K562 (cell line): Measurements from ENCODE around the gene UPK3A. TPM values are rescaled to one million over a fixed set of nuclear protein-coding genes. Genes with fewer than 3 reads are reported as not detected.

Source experiments
- ATAC-seq: fragments of 200-7000 bp; cut with Tn5 transposase; 3 replicates; pipeline ENCODE4 v1.9.1; 2020; ENCODE audit warnings: moderate library complexity
- BruUV-seq: library from RNA; stranded (reverse); fragments of 400-500 nt; replicated peaks from 2 replicates; lab custom pipeline; 2021; lab: Mats Ljungman, UMichigan
- CTCF ChIA-PET: fragments of 300-600 bp; formaldehyde crosslinking; extraction: SDS; loops from one replicate; lab custom pipeline; 2021; ENCODE audit warnings: low intra/inter-chr PET ratio; lab: Yijun Ruan, JAX
- POLR2A ChIA-PET: fragments of 300-600, 350-650 bp; sonication (Branson Sonifier 250); formaldehyde crosslinking; extraction: SDS; loops from one replicate; lab custom pipeline; 2021; ENCODE audit warnings: antibody characterized with exemption, inconsistent platforms; lab: Yijun Ruan, JAX
- DNase-seq, 4 experiments: peaks; one replicate each; pipeline versions ENCODE4 v3.0.0 to v3.0.0-alpha.2; 2011 to 2018; ENCODE audit warnings: low spot score in 3 of 4, mixed read lengths in 3 of 4; ENCODE audit errors: extremely low read depth in 1 of 4
- FAIRE-seq: peaks from 2 replicates; lab custom pipeline; 2011; peaks lifted over from hg19 to GRCh38; lab: Jason Lieb, UNC
- H2AFZ ChIP-seq: 2 replicates; pipeline ENCODE4 v1.6.0; 2011; ENCODE audit warnings: low read depth, low read length, control low read depth, inconsistent platforms
- H3K27ac ChIP-seq: fragments of 200-600 bp; 3 replicates; pipeline ENCODE4 v1.8.0; 2011; ENCODE audit warnings: low read depth, mild to moderate bottlenecking, control low read depth, inconsistent platforms, low read length, moderate library complexity, mixed read lengths; ENCODE audit errors: extremely low read depth
- H3K27me3 ChIP-seq, 2 experiments: fragments of 300-600 bp in 1 of 2; 2 replicates in 1 of 2; 3 replicates in 1 of 2; pipeline versions ENCODE4 v1.6.0 to v1.8.0; 2011; ENCODE audit warnings: inconsistent platforms in 2 of 2, low read length in 2 of 2, mild to moderate bottlenecking in 1 of 2, mixed read lengths in 1 of 2, moderate library complexity in 1 of 2; ENCODE audit not compliant: control insufficient read depth in 2 of 2, insufficient read depth in 2 of 2
- H3K36me3 ChIP-seq: fragments of 300-600 bp; 3 replicates; pipeline ENCODE4 v1.8.0; 2011; ENCODE audit warnings: mild to moderate bottlenecking, low read length, inconsistent platforms; ENCODE audit not compliant: control insufficient read depth, insufficient read depth
- H3K4me1 ChIP-seq, 2 experiments: fragments of 200-600 bp in 1 of 2; replicated peaks in 1 of 2; 2 replicates in 1 of 2; 3 replicates in 1 of 2; pipeline versions ENCODE4 v1.5.1 to v1.8.0; 2011; ENCODE audit warnings: inconsistent platforms in 2 of 2, low read length in 2 of 2, mild to moderate bottlenecking in 1 of 2, mixed read lengths in 1 of 2, moderate library complexity in 1 of 2; ENCODE audit not compliant: control insufficient read depth in 2 of 2, insufficient read depth in 2 of 2
- H3K4me2 ChIP-seq: 2 replicates; pipeline ENCODE4 v1.6.1; 2011; ENCODE audit warnings: low read length, control low read depth, inconsistent platforms, mixed read lengths; ENCODE audit not compliant: insufficient read depth
- H3K4me3 ChIP-seq: fragments of 200-600 bp; sonication (generic), shearing (Covaris generic); 2 replicates; pipeline ENCODE4 v1.5.1; 2016; ENCODE audit warnings: control low read depth, inconsistent platforms
- H3K79me2 ChIP-seq: fragments of 200-600 bp; 3 replicates; pipeline ENCODE4 v1.8.0; 2011; ENCODE audit warnings: low read length, inconsistent platforms; ENCODE audit not compliant: control insufficient read depth, insufficient read depth
- H3K9ac ChIP-seq, 2 experiments: 2 replicates each; pipeline versions ENCODE4 v1.6.0 to v1.6.1; 2011; ENCODE audit warnings: low read depth in 2 of 2, low read length in 2 of 2, control low read depth in 1 of 2, inconsistent platforms in 1 of 2, mild to moderate bottlenecking in 1 of 2, mixed read lengths in 1 of 2; ENCODE audit not compliant: insufficient read depth in 1 of 2
- H3K9me1 ChIP-seq: one replicate; pipeline ENCODE4 v1.6.0; 2011; ENCODE audit warnings: inconsistent platforms, mild to moderate bottlenecking, low read length, moderate library complexity; ENCODE audit not compliant: control insufficient read depth, insufficient read depth
- H3K9me3 ChIP-seq: replicated peaks from 2 replicates; pipeline ENCODE4 v1.5.1; 2011; ENCODE audit warnings: low read depth, low read length, inconsistent platforms; ENCODE audit not compliant: control insufficient read depth, insufficient read depth
- H4K20me1 ChIP-seq: replicated peaks from 2 replicates; pipeline ENCODE4 v1.6.1; 2011; ENCODE audit warnings: low read length, inconsistent platforms, mixed read lengths; ENCODE audit not compliant: control insufficient read depth, insufficient read depth
- BRD9 ChIP-seq: fragments of 450-650 bp; IDR thresholded peaks from 2 replicates; pipeline ENCODE4 v1.6.1; 2018; ENCODE audit warnings: low read depth; ENCODE audit not compliant: partially characterized antibody
- CBFA2T2 ChIP-seq: fragments of 450-650 bp; conservative IDR thresholded peaks from 2 replicates; pipeline ENCODE4 v1.6.1; 2017; ENCODE audit warnings: mild to moderate bottlenecking
- E2F1 ChIP-seq: sonication (generic); formaldehyde crosslinking; IDR thresholded peaks from 2 replicates; pipeline ENCODE4 v1.8.1; 2023; ENCODE audit warnings: mild to moderate bottlenecking, missing genetic modification reagents, moderate library complexity
- GTF2A2 ChIP-seq: IDR thresholded peaks from 2 replicates; pipeline ENCODE4 v1.6.1; 2016; ENCODE audit warnings: mild to moderate bottlenecking, missing genetic modification characterization, missing compliant biosample characterization
- GTF2E2 ChIP-seq: fragments of 200-800 bp; sonication (Bioruptor generic); IDR thresholded peaks from 2 replicates; pipeline ENCODE4 v1.6.1; 2016; ENCODE audit warnings: missing genetic modification characterization, missing compliant biosample characterization
- HDAC1 ChIP-seq, 2 experiments: fragments of 450-650 bp; IDR thresholded peaks; 2 replicates each; pipeline ENCODE4 v1.6.1; 2016 to 2017; ENCODE audit warnings: inconsistent platforms in 1 of 2, mild to moderate bottlenecking in 1 of 2, moderate library complexity in 1 of 2
- HLTF ChIP-seq: fragments of 450-650 bp; IDR thresholded peaks from 2 replicates; pipeline ENCODE4 v1.6.1; 2016
- KDM2B ChIP-seq: fragments of 250-450 bp; sonication (Bioruptor Pico); IDR thresholded peaks from 2 replicates; pipeline ENCODE4 v1.8.0; 2021; ENCODE audit warnings: mild to moderate bottlenecking, moderate library complexity
- KLF1 ChIP-seq: fragments of 450-650 bp; IDR thresholded peaks from 2 replicates; pipeline ENCODE4 v1.6.1; 2016; ENCODE audit warnings: missing genetic modification characterization, missing compliant biosample characterization
- MAFF ChIP-seq: IDR thresholded peaks from 2 replicates; pipeline ENCODE4 v1.6.1; 2012; ENCODE audit warnings: low read length, improper control_type of control experiment
- MBD1 ChIP-seq: fragments of 250-450 bp; sonication (Bioruptor Pico); IDR thresholded peaks from 2 replicates; pipeline ENCODE4 v1.8.0; 2022; ENCODE audit warnings: inconsistent platforms
- PPARD ChIP-seq: fragments of 250-450 bp; sonication (Bioruptor Pico); IDR thresholded peaks from 2 replicates; pipeline ENCODE4 v1.8.0; 2022; ENCODE audit warnings: inconsistent platforms, mild to moderate bottlenecking, moderate library complexity
- RFX5 ChIP-seq: IDR thresholded peaks from 2 replicates; pipeline ENCODE4 v1.6.1; 2011; ENCODE audit warnings: low read depth, mild to moderate bottlenecking, improper control_type of control experiment, low read length
- SAFB2 ChIP-seq: fragments of 200-400 bp; formaldehyde crosslinking; IDR thresholded peaks from 2 replicates; pipeline ENCODE4 v1.6.1; 2018; ENCODE audit warnings: borderline replicate concordance, low read length, low read depth, moderate library complexity; ENCODE audit not compliant: severe bottlenecking
- ZNF253 ChIP-seq: fragments of 250-450 bp; sonication (Bioruptor Pico); conservative IDR thresholded peaks from 2 replicates; pipeline ENCODE4 v1.6.1; 2021; ENCODE audit warnings: mild to moderate bottlenecking
- ZNF384 ChIP-seq: IDR thresholded peaks from 2 replicates; pipeline ENCODE4 v1.6.1; 2012; ENCODE audit warnings: low read depth, low read length, improper control_type of control experiment
- ZNF431 ChIP-seq: sonication (generic); formaldehyde crosslinking; IDR thresholded peaks from 2 replicates; pipeline ENCODE4 v1.8.0; 2022; ENCODE audit warnings: mild to moderate bottlenecking, missing genetic modification reagents
- ZNF584 ChIP-seq: fragments of 200-800 bp; sonication (Bioruptor generic); IDR thresholded peaks from 2 replicates; pipeline ENCODE4 v1.6.1; 2016; ENCODE audit warnings: low read depth, mild to moderate bottlenecking, missing genetic modification characterization, missing compliant biosample characterization
- ZNF589 ChIP-seq: fragments of 200-800 bp; sonication (Bioruptor generic); IDR thresholded peaks from 2 replicates; pipeline ENCODE4 v1.6.1; 2016; ENCODE audit warnings: low read depth, missing genetic modification characterization, missing compliant biosample characterization
- ZNF780A ChIP-seq: fragments of 250-450 bp; sonication (Bioruptor Pico); IDR thresholded peaks from 2 replicates; pipeline ENCODE4 v1.5.0; 2021; ENCODE audit warnings: mild to moderate bottlenecking
- WGBS: fragments of 100-300 bp; shearing (Covaris generic); methylation state at CpG from one replicate; pipeline ENCODE4 v1.1.6; 2016; ENCODE audit warnings: low coverage, mixed read lengths; ENCODE audit not compliant: insufficient coverage; ENCODE audit errors: missing lambda C conversion rate; 5-methylcytosine and 5-hydroxymethylcytosine counted together
- in situ Hi-C: fragments of 300-500 bp; cut with MboI; formaldehyde crosslinking; loops from 4 replicates; pipeline ENCODE4 v1.15.0; 2018; ENCODE audit warnings: inconsistent platforms, mixed read lengths
- intact Hi-C: fragments of 100-400 bp; cut with micrococcal nuclease; formaldehyde crosslinking; loops from 2 replicates; pipeline ENCODE4 v1.14.2; 2022
- polyA plus RNA-seq, 8 experiments: library from polyadenylated mRNA; depleted of rRNA in 4 of 8; stranded (reverse) in 5 of 8; unstranded in 3 of 8; fragments of >200 nt; fragmentation: Nextera tagmentation in 2 of 8; fragmentation: Illumina TruSeq in 1 of 8; extraction: Ambion mirVana in 2 of 8; extraction: Trizol in 1 of 8; gene quantifications; 2 replicates each; pipeline versions ENCODE4 v1.2.1 to v1.2.3, GENCODE V29; 2011 to 2014; ENCODE audit warnings: inconsistent platforms in 1 of 8, missing spikeins in 1 of 8
- total RNA-seq, 7 experiments: library from RNA; depleted of rRNA in 6 of 7; stranded (reverse); fragments of >200 nt in 6 of 7; fragmentation: Illumina TruSeq in 2 of 7; extraction: Trizol in 2 of 7; gene quantifications; 2 replicates each; pipeline versions ENCODE4 v1.2.1 to v1.2.3, GENCODE V29; 2011 to 2021; ENCODE audit warnings: low replicate concordance in 1 of 7

The UPK3A gene
- total and polyA plus RNA-seq, 9 of the 15 experiments (the other 6 are each of a cell fraction or from before 2014, with no cell fraction given): not detected

GRCh38 chr22:45263463-45264269 lies 21.1 kb upstream of the UPK3A start (continued):
- TF ChIP-seq BRD9: no peak
- TF ChIP-seq E2F1 (CRISPR knock-in tag): no peak
- TF ChIP-seq, all 486 proteins: peak for 27

- FAIRE-seq (no peak), ATAC-seq (no peak), DNase-seq (no peak)
- ChIA-PET CTCF (interaction anchor here (0.8 kb wide), 1 partner anchor 72 kb away, joined by 3 read pairs; no protein-coding TSS in a partner anchor), POLR2A (interaction anchor here (0.6 kb wide), 1 partner anchor 188 kb away, joined by 3 read pairs; no protein-coding TSS in a partner anchor)
- Histone ChIP-seq H3K4me1 (peaks cover 5 to 22% of the 10 kb centered on the region in 2 experiments; a peak in 4 of 5 replicates), H3K4me3 (no peak overlapping the region), H3K9me3 (no peaks in the 10 kb centered on the region), H3K4me2 (no peak overlapping the region), H3K27me3 (peaks cover 0 to 11% of the 10 kb centered on the region in 2 experiments; a peak in 3 of 5 replicates), H3K9me1 (no peaks in the 10 kb centered on the region), H3K27ac (no peak overlapping the region), H3K9ac (no peak overlapping the region), H3K36me3 (no peaks in the 10 kb centered on the region), H2AFZ (no peak overlapping the region), H3K79me2 (no peaks in the 10 kb centered on the region), H4K20me1 (no peaks in the 10 kb centered on the region)
- in situ Hi-C loops (loop anchor here (5.0 kb wide), 2 partner anchors 167 to 287 kb away; no protein-coding TSS in a partner anchor), intact Hi-C loops (no loop called here)
- BruUV-seq: no TSS peak
- 5% methylated on average over 5 of the region's 7 CpGs for WGBS
- TF ChIP-seq MBD1 (CRISPR knock-in tag) (no peak), GTF2A2 (no peak), MAFF (no peak), HDAC1 (IDR thresholded peaks at IDR 0.05) (no peak), PPARD (CRISPR knock-in tag) (no peak), SAFB2 (no peak), ZNF384 (no peak), HLTF (no peak), ZNF780A (no peak), ZNF253 (no peak), RFX5 (no peak), ZNF431 (no peak), GTF2E2 (tag) (no peak), CBFA2T2 (no peak), ZNF589 (no peak), KLF1 (tag) (no peak), ZNF584 (CRISPR knock-in tag) (no peak), KDM2B (CRISPR knock-in tag) (no peak)
Observed at GRCh38 chr22:45265535-45265934, 19.2 kb upstream of the UPK3A start.
